MM.1S (cell line): ENCODE results near the gene HAUS5.

ENCODE experiments used
- EZH2 ChIP-seq: fragments of 300-600 bp; sonication (generic); optimal IDR thresholded peaks from 2 replicates; pipeline ENCODE3; 2017; ENCODE audit warnings: low read depth, mild to moderate bottlenecking, antibody characterized with exemption, low read length, mixed read lengths
- EZH2phosphoT487 ChIP-seq: fragments of 300-600 bp; sonication (generic); IDR thresholded peaks from 2 replicates; pipeline ENCODE4 v1.6.1; 2018; ENCODE audit warnings: antibody characterized with exemption, low read length
- TF ChIP-seq, protein P1 (sequence below): fragments of 300-600 bp; sonication (generic); IDR thresholded peaks from 2 replicates; pipeline ENCODE4 v1.5.1; 2016; ENCODE audit warnings: antibody characterized with exemption, low read length, mixed read lengths

DNA sequence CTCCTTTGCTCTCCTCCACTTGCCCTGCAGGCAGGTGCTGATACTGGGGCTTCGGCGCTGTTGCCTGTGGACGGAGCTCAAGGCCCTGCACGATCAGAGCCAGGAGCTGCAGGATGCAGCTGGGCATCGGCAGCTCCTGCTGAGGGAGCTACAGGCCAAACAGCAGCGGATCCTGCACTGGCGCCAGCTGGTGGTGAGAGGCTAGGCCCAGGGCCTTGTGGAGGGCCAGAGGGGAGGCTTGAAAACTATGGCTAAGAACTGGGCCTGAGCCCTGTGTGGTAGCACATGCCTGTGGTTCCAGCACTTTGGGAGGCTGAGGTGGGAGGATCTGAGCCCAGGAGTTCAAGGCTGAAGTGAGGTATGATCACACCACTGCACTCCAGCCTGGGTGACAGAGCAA lies 6.3 kb downstream of the HAUS5 start:
- TF ChIP-seq EZH2phosphoT487: no peak
- TF ChIP-seq, protein P1, sequence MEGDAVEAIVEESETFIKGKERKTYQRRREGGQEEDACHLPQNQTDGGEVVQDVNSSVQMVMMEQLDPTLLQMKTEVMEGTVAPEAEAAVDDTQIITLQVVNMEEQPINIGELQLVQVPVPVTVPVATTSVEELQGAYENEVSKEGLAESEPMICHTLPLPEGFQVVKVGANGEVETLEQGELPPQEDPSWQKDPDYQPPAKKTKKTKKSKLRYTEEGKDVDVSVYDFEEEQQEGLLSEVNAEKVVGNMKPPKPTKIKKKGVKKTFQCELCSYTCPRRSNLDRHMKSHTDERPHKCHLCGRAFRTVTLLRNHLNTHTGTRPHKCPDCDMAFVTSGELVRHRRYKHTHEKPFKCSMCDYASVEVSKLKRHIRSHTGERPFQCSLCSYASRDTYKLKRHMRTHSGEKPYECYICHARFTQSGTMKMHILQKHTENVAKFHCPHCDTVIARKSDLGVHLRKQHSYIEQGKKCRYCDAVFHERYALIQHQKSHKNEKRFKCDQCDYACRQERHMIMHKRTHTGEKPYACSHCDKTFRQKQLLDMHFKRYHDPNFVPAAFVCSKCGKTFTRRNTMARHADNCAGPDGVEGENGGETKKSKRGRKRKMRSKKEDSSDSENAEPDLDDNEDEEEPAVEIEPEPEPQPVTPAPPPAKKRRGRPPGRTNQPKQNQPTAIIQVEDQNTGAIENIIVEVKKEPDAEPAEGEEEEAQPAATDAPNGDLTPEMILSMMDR: no peak
- no peak for TF ChIP-seq EZH2
